Measurements from ENCODE around the gene NRIP3. TPM values are rescaled to one million over a fixed set of nuclear protein-coding genes. Genes with fewer than 3 reads are reported as not detected.

Gene NRIP3
- polyA plus RNA-seq, 1 donor (not counting 4 experiments of a cell fraction or from before 2014, with no cell fraction given): 1.00 TPM

- dilution Hi-C loops (cut with MboI; ENCODE audit: extremely low pct_ligation_motif_present, low sequenced_read_pairs): no loop called here
Observed at GRCh38 chr11:8959546-8960166, 44.1 kb downstream of the NRIP3 start.

GRCh38 chr11:8956860-8957259 lies 46.9 kb downstream of the NRIP3 start:
- dilution Hi-C loops (cut with MboI; ENCODE audit: extremely low pct_ligation_motif_present, low sequenced_read_pairs): no loop called here
- Histone ChIP-seq H3K36me3 (ENCODE audit: control insufficient read depth in 2 of 2, extremely low read depth in 1 of 2, insufficient read depth in 2 of 2, low read length in 2 of 2) (peaks cover 8 to 9% of the 10 kb centered on the region in 2 experiments), H3K27me3 (ENCODE audit: control insufficient read depth, extremely low read depth, insufficient read depth, low read length) (no peaks in the 10 kb centered on the region)

More at GRCh38 chr11:8959546-8960166, 44.1 kb downstream of the NRIP3 start:
- Histone ChIP-seq H3K4me3 (ENCODE audit: control insufficient read depth in 2 of 3, extremely low read depth in 1 of 3, insufficient read depth in 2 of 3, low read depth in 1 of 3, low read length in 3 of 3) (no peak overlapping the region), H3K9me3 (ENCODE audit: control insufficient read depth, low read depth, low read length) (no peaks in the 10 kb centered on the region), H3K4me1 (ENCODE audit: control insufficient read depth, extremely low read depth, insufficient read depth, low read length) (peaks cover 12% of the 10 kb centered on the region), H3K79me2 (ENCODE audit: control insufficient read depth, insufficient read depth, low read length) (peaks cover 49% of the 10 kb centered on the region), H3K27me3 (ENCODE audit: control insufficient read depth, extremely low read depth, insufficient read depth, low read length) (no peaks in the 10 kb centered on the region), H4K20me1 (ENCODE audit: control insufficient read depth, extremely low read depth, insufficient read depth, low read length) (no peaks in the 10 kb centered on the region), H3K4me2 (ENCODE audit: control insufficient read depth, extremely low read depth, insufficient read depth, low read depth, low read length) (no peak overlapping the region), H3K36me3 (ENCODE audit: control insufficient read depth in 2 of 2, extremely low read depth in 1 of 2, insufficient read depth in 2 of 2, low read length in 2 of 2) (peaks cover 5 to 7% of the 10 kb centered on the region in 2 experiments), H3K9ac (ENCODE audit: control insufficient read depth, extremely low read depth, insufficient read depth, low read length) (no peak overlapping the region), H2AFZ (ENCODE audit: control insufficient read depth, low read length) (no peak overlapping the region), H3K9me1 (ENCODE audit: control insufficient read depth, extremely low read depth, insufficient read depth, low read length) (no peaks in the 10 kb centered on the region), H3K27ac (ENCODE audit: control insufficient read depth, insufficient read depth, low read length) (no peak overlapping the region)
- TF ChIP-seq EZH2 (IDR thresholded peaks at IDR 0.05; ENCODE audit: low read length) (no peak), CTCF (optimal IDR thresholded peaks at IDR 0.05 in 1 of 3, IDR thresholded peaks at IDR 0.05 in 1 of 3, conservative IDR thresholded peaks at IDR 0.05 in 1 of 3; ENCODE audit: extremely low read depth in 1 of 3, insufficient read depth in 2 of 3, low read length in 3 of 3) (peak; percentile 58 to 67 (median 62))
- DNase-seq (ENCODE audit: low read depth, low spot score) (peak; percentile 55), FAIRE-seq (peak; percentile 96)

More at GRCh38 chr11:8956860-8957259, 46.9 kb downstream of the NRIP3 start:
- Histone ChIP-seq H3K9me3 (ENCODE audit: control insufficient read depth, low read depth, low read length) (no peaks in the 10 kb centered on the region), H3K4me1 (ENCODE audit: control insufficient read depth, extremely low read depth, insufficient read depth, low read length) (no peaks in the 10 kb centered on the region), H4K20me1 (ENCODE audit: control insufficient read depth, extremely low read depth, insufficient read depth, low read length) (no peaks in the 10 kb centered on the region), H3K27ac (ENCODE audit: control insufficient read depth, insufficient read depth, low read length) (no peak overlapping the region), H3K79me2 (ENCODE audit: control insufficient read depth, insufficient read depth, low read length) (peaks cover 29% of the 10 kb centered on the region), H3K9ac (ENCODE audit: control insufficient read depth, extremely low read depth, insufficient read depth, low read length) (no peak overlapping the region), H3K4me2 (ENCODE audit: control insufficient read depth, extremely low read depth, insufficient read depth, low read depth, low read length) (no peak overlapping the region), H3K4me3 (ENCODE audit: control insufficient read depth in 2 of 3, extremely low read depth in 1 of 3, insufficient read depth in 2 of 3, low read depth in 1 of 3, low read length in 3 of 3) (no peak overlapping the region), H2AFZ (ENCODE audit: control insufficient read depth, low read length) (no peak overlapping the region), H3K9me1 (ENCODE audit: control insufficient read depth, extremely low read depth, insufficient read depth, low read length) (no peaks in the 10 kb centered on the region)
- DNase-seq (ENCODE audit: low read depth, low spot score): no peak
- FAIRE-seq: no peak
- no peak for TF ChIP-seq CTCF (optimal IDR thresholded peaks at IDR 0.05 in 1 of 3, IDR thresholded peaks at IDR 0.05 in 1 of 3, conservative IDR thresholded peaks at IDR 0.05 in 1 of 3; ENCODE audit: extremely low read depth in 1 of 3, insufficient read depth in 2 of 3, low read length in 3 of 3)
- TF ChIP-seq EZH2 (IDR thresholded peaks at IDR 0.05; ENCODE audit: low read length): no peak
